HUES6 (cell line): Measurements from ENCODE around the gene GAST.
"Not testable (repeated sequence)": the region's sequence is repeated elsewhere in the genome, so short reads cannot be mapped to it uniquely, and the experiment has no call there.

ENCODE experiments used
- H3K27ac ChIP-seq: 2 replicates; pipeline ENCODE4 v1.7.0; 2013; ENCODE audit warnings: low read depth, mild to moderate bottlenecking, low read length, inconsistent platforms
- H3K27me3 ChIP-seq: 2 replicates; pipeline ENCODE4 v1.6.1; 2013; ENCODE audit warnings: low read length; ENCODE audit not compliant: control insufficient read depth, insufficient read depth
- H3K36me3 ChIP-seq: 2 replicates; pipeline ENCODE4 v1.6.1; 2013; ENCODE audit warnings: low read length; ENCODE audit not compliant: control insufficient read depth, insufficient read depth
- H3K4me1 ChIP-seq: 2 replicates; pipeline ENCODE4 v1.6.1; 2013; ENCODE audit warnings: low read length; ENCODE audit not compliant: control insufficient read depth, insufficient read depth
- H3K4me3 ChIP-seq: 2 replicates; pipeline ENCODE4 v1.5.1; 2013; ENCODE audit warnings: low read depth, low read length
- H3K9ac ChIP-seq: one replicate; pipeline ENCODE4 v1.6.1; 2013; ENCODE audit warnings: mild to moderate bottlenecking, low read length
- H3K9me3 ChIP-seq: 2 replicates; pipeline ENCODE4 v1.6.1; 2013; ENCODE audit warnings: low read depth, low read length; ENCODE audit not compliant: control insufficient read depth, insufficient read depth

The GAST gene

DNA sequence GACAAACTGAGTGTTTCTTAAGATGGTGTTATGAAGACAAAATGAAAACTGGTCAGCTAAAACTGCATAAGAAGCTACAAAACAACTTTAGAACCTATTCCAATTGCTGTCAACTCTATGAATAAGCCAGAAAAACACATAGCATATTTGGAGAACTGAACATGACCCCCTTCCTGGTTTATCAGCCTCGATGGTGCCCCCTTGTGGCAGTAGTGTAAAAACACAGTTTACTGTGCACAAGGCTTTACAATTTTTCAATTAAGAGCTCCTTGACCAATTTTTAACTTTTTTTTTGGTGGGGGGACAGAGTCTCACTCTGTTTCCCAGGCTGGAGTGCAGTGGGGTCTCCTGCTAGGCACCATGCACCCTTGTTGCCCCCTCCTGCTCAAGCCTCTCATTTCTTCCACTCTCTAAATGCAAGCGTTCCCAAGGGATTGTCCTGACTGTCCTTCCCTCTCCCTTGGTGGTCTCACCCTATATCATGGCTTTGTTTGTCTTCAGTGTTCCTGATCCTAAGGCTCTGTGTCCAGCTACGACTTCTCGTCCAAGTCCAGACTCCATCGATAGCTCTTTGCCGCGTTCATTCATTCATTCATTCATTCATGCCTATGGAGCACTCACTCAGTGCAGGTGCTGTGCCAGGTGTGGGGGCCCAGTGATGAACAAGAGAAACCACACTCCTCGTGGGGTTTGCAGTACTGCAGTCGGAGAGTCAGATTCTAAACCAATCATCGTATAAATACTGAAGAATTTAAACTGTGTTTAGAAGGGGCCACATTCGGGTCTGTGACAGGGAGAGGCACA lies 16.0 kb upstream of the GAST start:
- Histone ChIP-seq H3K4me1 (no peaks in the 10 kb centered on the region), H3K36me3 (peaks cover 35% of the 10 kb centered on the region), H3K4me3 (no peak overlapping the region), H3K9ac (no peak overlapping the region), H3K9me3 (no peaks in the 10 kb centered on the region), H3K27ac (no peak overlapping the region), H3K27me3 (no peaks in the 10 kb centered on the region)

DNA sequence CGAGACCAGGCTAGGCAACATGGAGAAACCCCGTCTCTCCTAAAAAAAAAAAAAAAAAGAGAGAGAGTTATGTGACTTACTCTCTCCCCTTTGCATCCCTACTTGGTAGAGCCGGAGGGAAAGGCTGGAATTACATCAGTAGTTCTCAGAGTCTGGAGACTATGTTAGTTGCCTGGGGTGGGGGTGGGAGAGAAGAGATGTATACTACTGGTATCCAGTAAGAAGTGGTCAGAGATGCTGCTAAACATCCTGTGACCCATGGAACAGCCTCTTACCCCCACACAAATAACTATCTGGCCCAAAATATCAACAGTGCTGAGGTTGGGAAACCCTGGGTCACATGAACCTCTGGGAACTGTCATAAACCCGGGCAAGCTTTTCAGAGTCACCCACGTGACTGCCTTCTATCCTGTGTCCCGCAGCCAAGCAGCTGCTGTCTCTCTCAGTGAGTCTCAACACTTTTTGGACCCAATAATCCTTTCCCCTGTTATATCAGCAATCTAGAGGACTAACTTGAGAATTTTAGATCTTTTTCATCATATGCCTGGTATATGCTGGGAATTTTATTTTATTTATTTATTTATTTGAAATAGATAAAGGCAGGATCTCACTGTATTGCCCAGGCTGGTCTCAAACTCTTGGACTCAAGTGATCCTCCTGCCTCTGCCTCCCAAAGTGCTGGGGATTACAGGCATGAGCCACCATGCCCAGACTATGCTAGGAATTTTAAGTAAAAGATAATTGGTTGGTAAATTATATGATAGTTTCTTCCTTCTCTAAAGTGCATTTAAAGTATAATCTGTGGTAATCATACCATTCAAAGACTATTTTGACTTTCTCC lies 14.8 kb upstream of the GAST start:
- H3K4me1 ChIP-seq, result no peaks in the 10 kb centered on the region
- H3K9me3 ChIP-seq, result no peaks in the 10 kb centered on the region
- H3K4me3 ChIP-seq, result no peak overlapping the region
- H3K36me3 ChIP-seq, result peaks cover 23% of the 10 kb centered on the region
- no peak overlapping the region for H3K9ac ChIP-seq
- H3K27me3 ChIP-seq, result no peaks in the 10 kb centered on the region
- H3K27ac ChIP-seq, result no peak overlapping the region

DNA sequence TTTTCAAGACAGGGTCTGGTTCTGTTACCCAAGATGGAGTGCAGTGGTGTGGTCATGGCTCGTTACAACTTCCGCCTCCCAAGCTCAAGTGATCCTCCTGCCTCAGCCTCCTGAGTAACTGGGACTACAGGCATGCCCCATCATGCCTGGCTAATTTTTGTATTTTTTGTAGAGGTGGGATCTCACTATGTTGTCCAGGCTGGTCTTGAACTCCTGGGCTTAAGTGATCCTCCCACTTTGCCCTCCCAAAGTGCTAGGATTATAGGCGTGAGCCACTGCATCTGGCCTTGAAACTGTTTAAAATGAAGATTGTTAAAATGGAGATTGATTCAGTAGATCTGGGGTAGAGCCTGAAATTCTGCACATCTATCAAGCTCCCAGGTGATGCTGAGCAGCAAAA lies 11.3 kb upstream of the GAST start:
- not testable (repeated sequence) for H3K9ac ChIP-seq, H3K36me3 ChIP-seq, H3K4me3 ChIP-seq, H3K9me3 ChIP-seq, H3K27ac ChIP-seq
- Histone ChIP-seq H3K27me3 (peaks cover 23% of the 10 kb centered on the region), H3K4me1 (peaks cover 11% of the 10 kb centered on the region)

DNA sequence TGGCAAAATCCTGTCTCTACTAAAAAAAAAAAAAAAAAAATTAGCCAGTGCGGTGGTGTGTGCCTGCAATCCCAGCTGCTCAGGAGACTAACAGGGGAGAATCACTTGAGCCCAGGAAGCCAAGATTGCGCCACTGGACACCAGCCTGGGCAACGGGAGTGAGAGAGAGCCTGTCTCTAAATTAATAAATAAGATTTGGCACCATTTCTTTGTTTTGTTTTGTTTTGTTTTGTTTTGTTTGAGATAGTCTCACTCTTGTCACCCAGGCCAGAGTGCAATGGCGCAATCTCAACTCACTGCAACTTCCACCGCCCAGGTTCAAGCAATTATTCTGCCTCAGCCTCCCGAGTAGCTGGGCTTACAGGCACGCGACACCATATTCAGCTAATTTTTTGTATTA lies 9.4 kb upstream of the GAST start:
- H3K9me3 ChIP-seq, result peaks cover under 1% of the 10 kb centered on the region; the same call in 1 of the 2 replicates
- H3K27me3 ChIP-seq, result peaks cover 41% of the 10 kb centered on the region
- H3K36me3 ChIP-seq, result no peaks in the 10 kb centered on the region
- peaks cover 21% of the 10 kb centered on the region for H3K4me1 ChIP-seq
- no peak overlapping the region for H3K9ac ChIP-seq
- H3K4me3 ChIP-seq, result no peak overlapping the region
- H3K27ac ChIP-seq, result no peak overlapping the region

DNA sequence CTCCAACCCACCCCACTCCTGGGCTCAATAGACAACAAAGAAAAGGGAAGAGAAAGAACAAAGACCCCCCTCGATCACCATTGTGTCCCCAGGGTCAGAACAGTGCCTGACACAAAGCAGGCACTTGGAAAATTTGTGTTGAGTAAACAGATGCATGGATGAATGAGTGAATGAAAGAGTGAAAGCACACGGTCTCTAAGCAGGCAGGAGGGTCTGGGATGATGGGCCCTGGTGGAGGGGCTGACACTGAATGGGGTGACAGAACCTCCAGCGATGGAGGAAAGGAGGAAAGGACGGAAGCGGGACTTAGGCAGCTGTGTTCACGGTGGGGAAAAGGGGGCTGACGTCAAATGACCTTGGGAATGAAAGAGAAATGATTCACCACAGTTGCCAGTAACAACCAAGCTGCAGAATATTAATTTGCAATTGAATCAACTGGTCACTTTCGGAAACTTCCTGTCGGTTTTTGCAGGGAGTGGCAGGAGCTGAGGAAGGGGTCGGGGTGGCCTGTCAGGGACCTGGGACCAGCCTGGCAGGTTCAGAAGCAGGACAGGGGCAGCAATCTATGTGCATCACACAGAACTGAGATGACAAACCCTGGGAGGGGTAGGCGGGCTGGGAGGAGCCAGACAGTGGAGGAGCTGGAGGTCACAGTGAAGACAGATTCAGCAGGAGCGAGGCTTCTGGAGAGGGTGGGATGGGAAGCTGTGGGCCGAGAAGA lies 6.7 kb upstream of the GAST start:
- no peak overlapping the region for H3K9ac ChIP-seq

DNA sequence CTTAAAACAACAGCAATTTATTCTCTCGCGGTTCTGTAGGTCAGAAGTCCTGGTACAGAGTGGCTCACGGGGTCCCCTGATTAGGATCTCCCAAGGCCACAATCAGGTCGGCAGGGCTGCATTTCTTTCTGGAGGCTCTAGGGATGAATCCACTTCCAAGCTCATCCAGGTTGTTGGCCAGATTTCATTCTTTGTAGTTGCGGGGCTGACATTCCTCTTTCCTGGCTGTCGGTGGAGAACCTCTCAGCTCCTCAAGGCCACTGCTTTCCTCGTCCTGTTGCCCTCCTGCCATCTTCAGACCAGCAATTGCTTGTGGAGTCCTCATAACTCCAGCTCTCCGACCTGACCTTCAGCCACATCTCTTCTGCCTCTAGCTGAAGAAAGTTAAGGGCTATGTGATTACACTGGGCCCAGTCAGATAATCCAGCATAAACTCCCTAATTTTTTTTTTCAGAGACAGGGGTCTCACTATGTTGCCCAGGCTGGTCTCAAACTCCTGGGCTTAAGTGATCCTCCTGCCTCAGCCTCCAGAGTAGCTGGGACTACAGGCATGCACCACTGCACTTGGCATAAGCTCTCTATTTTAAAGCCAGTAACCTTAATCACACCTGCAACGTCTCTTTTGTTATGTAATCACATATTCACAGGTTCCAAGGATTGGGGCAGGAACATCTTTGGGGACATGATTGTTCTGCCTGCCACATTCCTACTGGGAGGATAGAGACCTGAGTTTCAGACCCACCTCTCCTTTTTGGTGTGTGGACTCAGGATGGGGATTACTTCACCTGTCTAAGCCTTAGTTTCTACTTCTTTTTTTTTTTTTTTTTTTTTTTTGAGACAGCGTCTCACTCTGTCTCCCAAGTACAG lies 4.1 kb upstream of the GAST start:
- Histone ChIP-seq H3K9me3 (peaks cover 4% of the 10 kb centered on the region; the same call in 1 of the 2 replicates), H3K4me1 (peaks cover 24% of the 10 kb centered on the region), H3K27ac (no peak overlapping the region), H3K4me3 (no peak overlapping the region), H3K27me3 (peaks cover 94% of the 10 kb centered on the region), H3K36me3 (no peaks in the 10 kb centered on the region), H3K9ac (no peak overlapping the region)

More for the DNA sequence above, 6.7 kb upstream of the GAST start:
- peaks cover 24% of the 10 kb centered on the region for H3K4me1 ChIP-seq
- H3K9me3 ChIP-seq, result peaks cover 4% of the 10 kb centered on the region; the same call in 1 of the 2 replicates
- no peak overlapping the region for H3K27ac ChIP-seq
- peak overlapping the region; percentile 4; the same call in 1 of the 2 replicates for H3K4me3 ChIP-seq
- peaks cover 68% of the 10 kb centered on the region for H3K27me3 ChIP-seq
- no peaks in the 10 kb centered on the region for H3K36me3 ChIP-seq

DNA sequence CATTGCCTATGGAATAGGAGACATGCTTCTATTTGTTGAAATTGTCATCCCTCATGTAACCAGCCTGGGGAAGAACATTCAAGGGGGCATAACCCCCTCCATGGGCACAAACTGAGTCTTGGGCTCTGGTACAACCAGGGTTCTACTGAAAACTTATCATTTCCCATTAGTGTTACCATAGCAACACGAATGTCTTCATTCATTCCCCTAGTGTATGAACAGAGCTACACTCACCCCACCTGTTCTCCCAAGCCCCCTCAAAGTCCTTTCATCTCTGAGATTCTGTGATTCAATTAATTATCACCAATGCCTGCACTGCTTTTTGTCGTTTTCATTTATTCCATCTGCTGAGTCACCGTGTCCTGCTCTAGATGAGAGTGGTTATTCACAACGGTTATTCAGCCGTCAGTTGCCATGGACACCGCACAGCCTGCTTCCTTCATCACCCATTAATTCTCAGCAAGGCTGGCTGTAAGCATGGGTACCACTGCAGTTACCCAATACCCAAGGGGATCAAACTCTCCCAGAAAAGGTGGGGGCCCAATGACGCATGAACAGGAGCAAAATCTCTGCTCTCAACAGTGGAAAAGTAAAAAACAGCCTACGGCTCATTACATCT lies 1.6 kb upstream of the GAST start:
- Histone ChIP-seq H3K9me3 (peaks cover 4% of the 10 kb centered on the region; the same call in 1 of the 2 replicates), H3K27ac (no peak overlapping the region), H3K36me3 (no peaks in the 10 kb centered on the region), H3K4me1 (peaks cover 16% of the 10 kb centered on the region), H3K27me3 (peaks cover 94% of the 10 kb centered on the region), H3K9ac (no peak overlapping the region), H3K4me3 (no peak overlapping the region)

DNA sequence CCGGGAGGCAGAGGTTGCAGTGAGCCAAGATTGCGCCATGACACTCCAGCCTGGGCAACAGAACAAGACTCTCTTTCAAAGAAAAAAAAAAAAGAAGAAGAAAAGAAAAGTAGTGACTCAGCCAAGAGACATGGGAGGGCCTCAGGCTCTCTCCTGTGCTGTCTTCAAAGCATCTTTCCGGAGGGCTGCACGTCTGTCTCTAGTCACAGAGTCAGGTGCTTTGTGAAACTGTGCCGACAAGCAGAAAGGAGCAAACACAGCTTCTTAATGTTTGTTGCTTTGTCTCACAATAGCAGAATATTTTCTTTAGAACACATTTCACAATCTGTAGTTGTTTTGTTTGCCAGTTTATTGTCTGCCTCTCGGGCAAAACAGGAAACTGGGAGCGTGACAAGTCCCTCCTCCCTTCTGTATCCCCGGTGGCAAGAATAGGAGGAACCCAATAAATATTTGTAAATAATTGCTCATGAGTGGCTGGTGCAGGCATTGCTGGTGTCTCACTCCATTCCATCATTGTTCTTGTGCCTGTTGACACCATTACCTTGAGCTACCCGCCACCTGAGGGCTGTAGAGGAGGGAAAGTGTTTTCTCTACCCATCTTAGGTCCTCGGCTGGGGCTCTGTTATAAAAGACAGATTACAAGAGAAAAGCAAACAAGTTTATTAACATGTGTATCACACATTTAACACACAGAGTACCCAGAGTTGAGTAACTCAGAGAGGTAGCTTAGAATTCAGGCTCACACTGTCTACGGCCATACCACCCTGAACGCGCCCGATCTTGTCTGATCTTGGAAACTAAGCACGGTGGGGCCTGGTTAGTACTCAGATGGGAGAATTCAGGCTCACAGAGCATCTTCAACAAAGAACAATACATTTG lies 5.5 kb downstream of the GAST start:
- Histone ChIP-seq H3K4me1 (peaks cover 4% of the 10 kb centered on the region; the same call in 1 of the 2 replicates), H3K9ac (no peak overlapping the region), H3K36me3 (no peaks in the 10 kb centered on the region), H3K27ac (no peak overlapping the region), H3K27me3 (peaks cover 49% of the 10 kb centered on the region), H3K4me3 (no peak overlapping the region), H3K9me3 (no peaks in the 10 kb centered on the region)

DNA sequence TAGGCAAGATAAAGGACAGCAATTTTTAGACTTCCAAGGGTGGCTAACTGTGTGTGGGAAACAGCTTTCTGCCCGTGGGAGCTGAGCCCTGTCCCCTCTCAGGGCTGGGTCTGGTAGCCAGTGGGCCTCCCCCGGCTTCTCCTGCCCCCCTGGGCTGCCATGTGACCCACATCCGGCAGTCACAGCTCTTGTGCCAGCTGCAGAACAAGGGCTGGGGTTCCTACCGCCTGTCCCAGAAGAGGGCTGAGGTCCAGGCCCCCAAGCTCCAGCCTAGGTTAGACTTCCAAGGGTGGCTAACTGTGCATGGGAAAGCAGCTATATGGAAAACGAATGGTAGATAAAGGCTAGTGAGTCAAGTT lies 6.1 kb downstream of the GAST start:
- H3K4me1 ChIP-seq, result peaks cover 4% of the 10 kb centered on the region; the same call in 1 of the 2 replicates
- H3K4me3 ChIP-seq, result no peak overlapping the region
- H3K9ac ChIP-seq, result no peak overlapping the region
- no peak overlapping the region for H3K27ac ChIP-seq
- no peaks in the 10 kb centered on the region for H3K36me3 ChIP-seq
- H3K27me3 ChIP-seq, result peaks cover 43% of the 10 kb centered on the region
- no peaks in the 10 kb centered on the region for H3K9me3 ChIP-seq
